ENCODE results near the gene OR6Q1. TPM values are rescaled to one million over a fixed set of nuclear protein-coding genes. Genes with fewer than 3 reads are reported as not detected.

OR6Q1 gene
- total RNA-seq, 2 donors from 2014 or later, result not detected

- Histone ChIP-seq H3K27ac (no peak overlapping the region), H3K36me3 (no peaks in the 10 kb centered on the region), H3K9me3 (no peaks in the 10 kb centered on the region), H3K4me3 (no peak overlapping the region), H3K4me1 (no peaks in the 10 kb centered on the region), H3K27me3 (no peaks in the 10 kb centered on the region), H3K9ac (ENCODE audit: low read depth in 2 of 2, low read length in 2 of 2) (no peak overlapping the region)
- no peak for DNase-seq
- intact Hi-C loops (cut with DNase I), result no loop called here
- no peak for TF ChIP-seq CTCF (IDR thresholded peaks at IDR 0.05)
Observed at GRCh38 chr11:58057481-58057880, 26.7 kb downstream of the OR6Q1 start.

GRCh38 chr11:58058276-58059006 is 27.7 kb downstream of the OR6Q1 start:
- Histone ChIP-seq H3K36me3 (no peaks in the 10 kb centered on the region), H3K4me3 (no peak overlapping the region), H3K27ac (no peak overlapping the region), H3K27me3 (no peaks in the 10 kb centered on the region), H3K9me3 (no peaks in the 10 kb centered on the region), H3K9ac (ENCODE audit: low read depth in 2 of 2, low read length in 2 of 2) (no peak overlapping the region), H3K4me1 (no peaks in the 10 kb centered on the region)
- intact Hi-C loops (cut with DNase I), result no loop called here
- peak; percentile 62 for DNase-seq
- no peak for TF ChIP-seq CTCF (IDR thresholded peaks at IDR 0.05)

GRCh38 chr11:58059007-58059350 is 28.2 kb downstream of the OR6Q1 start:
- H3K27ac ChIP-seq, result no peak overlapping the region
- no peak for DNase-seq
- TF ChIP-seq CTCF (IDR thresholded peaks at IDR 0.05), result no peak
- no peaks in the 10 kb centered on the region for H3K36me3 ChIP-seq
- no peak overlapping the region for H3K9ac ChIP-seq (ENCODE audit: low read depth in 2 of 2, low read length in 2 of 2)
- intact Hi-C loops (cut with DNase I), result no loop called here
- H3K4me3 ChIP-seq, result no peak overlapping the region
- H3K4me1 ChIP-seq, result no peaks in the 10 kb centered on the region
- H3K9me3 ChIP-seq, result no peaks in the 10 kb centered on the region
- H3K27me3 ChIP-seq, result no peaks in the 10 kb centered on the region

GRCh38 chr11:58060535-58060934 is 29.8 kb downstream of the OR6Q1 start:
- no peak for TF ChIP-seq CTCF (IDR thresholded peaks at IDR 0.05)
- Histone ChIP-seq H3K9me3 (no peaks in the 10 kb centered on the region), H3K27ac (no peak overlapping the region)

GRCh38 chr11:58060939-58061672 is 30.4 kb downstream of the OR6Q1 start:
- no peak for TF ChIP-seq CTCF (IDR thresholded peaks at IDR 0.05)
- no peak overlapping the region for H3K27ac ChIP-seq
- no peak overlapping the region for H3K4me3 ChIP-seq
- no peaks in the 10 kb centered on the region for H3K36me3 ChIP-seq
- no peak for DNase-seq
- no peak overlapping the region for H3K9ac ChIP-seq (ENCODE audit: low read depth in 2 of 2, low read length in 2 of 2)
- intact Hi-C loops (cut with DNase I), result no loop called here
- H3K27me3 ChIP-seq, result no peaks in the 10 kb centered on the region
- no peaks in the 10 kb centered on the region for H3K9me3 ChIP-seq
- no peaks in the 10 kb centered on the region for H3K4me1 ChIP-seq

More at GRCh38 chr11:58060535-58060934, 29.8 kb downstream of the OR6Q1 start:
- H3K4me1 ChIP-seq, result no peaks in the 10 kb centered on the region
- no peak overlapping the region for H3K9ac ChIP-seq (ENCODE audit: low read depth in 2 of 2, low read length in 2 of 2)
- H3K36me3 ChIP-seq, result no peaks in the 10 kb centered on the region
- intact Hi-C loops (cut with DNase I), result no loop called here
- no peak overlapping the region for H3K4me3 ChIP-seq
- H3K27me3 ChIP-seq, result no peaks in the 10 kb centered on the region
- DNase-seq, result no peak

Measured in colonic mucosa (tissue), 4 donors.